NCI-H345 (cell line): ENCODE results near the gene SELENOP.
"Not testable (repeated sequence)": the region's sequence is repeated elsewhere in the genome, so short reads cannot be mapped to it uniquely, and the experiment has no call there.

ENCODE experiments used
- DNase-seq: peaks from one replicate; lab custom pipeline; 2025; lab: John Stamatoyannopoulos, UW

SELENOP gene

DNA sequence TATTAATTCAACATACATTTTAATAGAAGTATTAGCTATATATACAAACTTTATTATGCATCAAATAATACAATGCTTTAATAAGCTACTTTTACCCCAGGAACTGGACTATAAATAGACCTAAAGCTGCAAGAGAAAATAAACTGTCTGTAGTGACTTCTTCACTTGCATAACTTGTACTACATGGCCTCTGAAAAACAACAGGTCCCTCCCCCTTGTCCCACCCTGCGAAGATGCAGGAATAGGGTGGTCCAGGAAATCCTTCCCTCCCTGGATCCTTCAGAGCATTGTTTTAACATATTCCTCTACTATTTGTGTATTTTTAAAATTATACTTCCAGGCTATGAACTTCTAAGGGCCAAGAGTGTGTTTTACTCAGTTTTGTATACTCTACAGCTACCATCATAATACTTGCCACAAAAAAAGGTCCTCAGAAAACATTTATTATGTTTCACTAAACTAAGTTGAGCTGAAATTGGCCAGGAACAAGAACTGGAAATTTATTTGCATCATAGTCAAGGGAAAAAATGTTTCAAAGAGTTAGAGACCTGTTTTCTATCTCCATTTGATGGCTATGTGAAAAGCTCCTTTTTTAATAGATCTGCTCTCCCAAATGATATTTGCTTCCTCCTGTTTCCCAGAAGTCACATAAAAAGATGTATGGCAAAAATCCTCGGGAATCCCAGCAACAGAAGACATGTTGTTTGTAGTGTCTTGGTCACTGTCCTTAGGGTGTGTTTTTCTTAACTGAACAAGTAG lies 15.2 kb upstream of the SELENOP start:
- DNase-seq, result no peak

DNA sequence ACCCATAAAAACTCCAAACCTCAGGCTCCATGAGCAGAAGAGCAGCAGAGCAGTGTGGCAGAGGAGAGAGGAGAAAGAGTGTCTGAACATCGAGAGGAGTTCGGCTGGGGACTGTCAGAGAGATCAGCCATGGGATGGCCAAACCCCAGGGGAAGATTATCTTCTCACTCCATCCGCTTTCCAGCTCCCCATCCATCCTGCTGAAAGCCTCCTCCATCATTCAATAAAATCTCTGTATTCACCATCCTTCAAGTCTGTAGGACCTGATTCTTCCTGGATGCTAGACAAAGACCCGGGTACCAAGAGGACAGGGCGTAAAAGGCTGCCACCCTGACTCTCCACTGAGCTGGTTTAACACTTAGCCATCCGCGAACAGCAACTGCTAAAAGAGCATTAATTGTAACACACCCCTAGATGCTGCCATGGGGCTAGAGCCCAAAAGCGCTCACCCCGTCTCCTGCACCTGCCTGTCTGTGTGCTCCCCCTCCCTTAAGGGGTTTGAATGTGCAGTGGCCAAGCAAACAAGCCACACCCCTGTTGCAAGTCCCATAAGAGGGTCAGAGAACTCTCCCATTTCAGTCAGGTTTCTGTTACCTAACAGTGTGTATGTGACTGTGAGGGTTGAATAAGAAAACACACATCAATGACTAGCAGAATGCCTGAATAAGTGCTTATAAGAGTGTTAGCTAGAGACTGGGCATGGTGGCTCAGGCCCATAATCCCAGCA lies 13.9 kb upstream of the SELENOP start:
- DNase-seq, result no peak

DNA sequence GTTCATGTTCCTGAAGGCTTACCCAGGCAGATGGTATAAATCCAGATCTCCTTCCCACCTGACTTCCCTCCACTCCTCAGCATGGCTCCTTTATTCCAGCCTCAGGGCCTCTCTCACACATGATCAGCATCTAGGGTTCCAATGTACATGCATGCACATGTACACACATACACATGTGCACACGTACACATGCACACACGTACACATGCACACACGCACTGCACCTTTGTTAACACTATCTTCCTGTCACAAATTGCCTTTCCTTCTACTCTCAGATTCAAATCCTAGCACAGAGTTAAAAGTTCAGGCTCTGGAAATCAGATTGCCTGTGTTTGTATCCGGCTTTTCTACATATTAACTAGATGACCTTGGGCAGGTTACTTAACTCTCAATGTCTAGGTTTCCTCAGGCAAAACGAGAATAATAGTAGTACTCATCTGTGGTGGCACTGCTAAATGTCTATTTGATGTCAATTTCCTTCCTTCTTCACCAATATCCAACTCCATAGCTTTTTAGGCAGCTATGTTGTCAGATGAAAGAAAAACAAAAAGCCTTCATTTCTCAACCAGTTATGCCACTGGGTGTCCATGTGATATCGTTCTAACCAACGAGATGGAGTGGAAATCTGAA lies 12.8 kb upstream of the SELENOP start:
- no peak for DNase-seq

DNA sequence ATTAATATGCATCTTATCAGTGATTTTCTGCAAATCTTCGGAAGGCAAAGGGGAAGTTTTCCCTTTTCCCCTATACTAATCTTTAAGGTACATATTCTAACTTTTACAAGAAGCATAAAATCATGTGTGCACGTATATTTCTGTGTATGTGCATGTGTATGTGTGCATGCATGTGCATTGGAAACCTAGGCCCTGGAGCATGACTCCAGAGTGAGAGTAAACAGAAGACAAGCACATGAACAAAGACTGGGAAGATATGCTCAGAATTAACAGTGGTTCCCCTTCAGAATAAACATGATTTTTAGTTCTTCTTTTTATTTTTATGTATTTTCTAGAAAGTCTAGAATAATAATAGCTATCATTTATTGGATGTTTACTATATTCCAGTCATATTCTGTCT lies 10.9 kb upstream of the SELENOP start:
- DNase-seq, result no peak

DNA sequence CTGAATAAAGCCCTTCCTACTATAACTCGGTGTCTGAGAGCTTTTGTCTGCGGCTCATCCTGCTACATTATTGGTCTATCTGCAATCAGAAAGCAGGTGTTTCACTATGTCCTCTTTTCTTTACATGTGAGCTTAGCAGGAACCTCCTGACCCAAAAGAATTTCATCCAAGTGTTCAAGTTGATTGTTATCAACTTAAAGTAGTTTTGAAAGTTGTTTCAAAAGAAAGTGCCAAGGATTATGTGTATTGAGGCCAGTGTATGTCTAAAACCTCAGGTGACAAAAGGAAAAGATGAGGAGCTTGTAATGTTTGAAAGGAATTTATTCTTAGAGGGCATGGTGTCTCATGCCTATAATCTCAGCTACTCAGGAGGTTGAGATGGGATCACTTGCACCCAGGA lies 8.1 kb upstream of the SELENOP start:
- no peak for DNase-seq

DNA sequence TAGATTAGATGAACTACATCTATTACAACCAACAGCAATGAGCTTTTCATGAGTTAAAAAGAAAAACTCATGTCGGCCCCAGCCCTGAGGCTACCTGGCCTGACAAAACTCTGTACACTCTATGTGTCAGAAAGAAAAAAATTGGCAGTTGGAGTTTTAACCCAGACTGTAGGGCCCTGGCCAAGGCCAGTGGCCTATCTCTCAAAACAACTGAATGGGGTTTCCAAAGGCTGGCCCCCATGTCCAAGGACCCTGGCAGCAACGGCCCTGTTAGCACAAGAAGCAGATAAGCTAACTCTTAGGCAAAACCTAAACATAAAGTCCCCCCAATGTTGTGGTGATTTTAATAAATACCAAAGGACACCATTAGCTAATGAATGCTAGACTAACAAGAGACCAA lies 4.9 kb upstream of the SELENOP start:
- not testable (repeated sequence) for DNase-seq

DNA sequence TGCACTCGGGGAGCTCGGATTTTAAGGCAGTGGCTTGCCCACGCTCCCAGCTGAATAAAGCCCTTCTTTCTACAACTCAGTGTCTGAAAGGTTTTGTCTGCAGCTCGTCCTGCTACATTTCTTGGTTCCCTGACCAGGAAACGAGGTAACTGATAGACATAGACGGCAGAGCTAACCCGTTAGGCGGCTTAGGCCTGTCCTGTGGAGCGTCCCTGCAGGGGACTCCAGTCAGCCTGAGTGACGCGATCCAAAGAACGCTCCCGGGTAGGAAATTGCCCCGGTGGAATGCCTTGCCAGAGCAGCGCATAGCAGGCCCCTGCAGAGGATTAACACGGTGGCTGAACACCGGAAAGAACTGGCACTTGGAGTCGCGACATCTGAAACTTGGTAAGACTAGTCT lies 1.8 kb upstream of the SELENOP start:
- no peak for DNase-seq

DNA sequence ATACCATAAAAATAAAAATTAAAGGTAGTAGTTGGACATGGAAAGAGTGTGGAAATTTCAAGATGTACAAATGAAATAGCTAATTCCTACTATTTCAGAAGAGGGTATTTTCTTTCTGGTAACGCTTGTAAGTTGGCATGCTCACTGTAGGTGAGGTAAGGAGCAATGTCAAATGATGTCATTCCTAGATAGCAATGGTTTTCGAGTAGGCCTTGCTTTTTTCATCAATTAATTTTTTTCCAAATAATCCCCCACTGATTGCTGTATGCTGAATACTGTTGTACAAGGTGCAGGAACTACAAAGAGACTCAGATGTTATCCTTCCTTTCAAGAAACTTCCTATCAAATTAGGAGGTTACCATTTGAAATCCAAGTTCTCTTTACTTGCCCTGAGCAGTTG lies 928 bp upstream of the SELENOP start:
- DNase-seq, result no peak

DNA sequence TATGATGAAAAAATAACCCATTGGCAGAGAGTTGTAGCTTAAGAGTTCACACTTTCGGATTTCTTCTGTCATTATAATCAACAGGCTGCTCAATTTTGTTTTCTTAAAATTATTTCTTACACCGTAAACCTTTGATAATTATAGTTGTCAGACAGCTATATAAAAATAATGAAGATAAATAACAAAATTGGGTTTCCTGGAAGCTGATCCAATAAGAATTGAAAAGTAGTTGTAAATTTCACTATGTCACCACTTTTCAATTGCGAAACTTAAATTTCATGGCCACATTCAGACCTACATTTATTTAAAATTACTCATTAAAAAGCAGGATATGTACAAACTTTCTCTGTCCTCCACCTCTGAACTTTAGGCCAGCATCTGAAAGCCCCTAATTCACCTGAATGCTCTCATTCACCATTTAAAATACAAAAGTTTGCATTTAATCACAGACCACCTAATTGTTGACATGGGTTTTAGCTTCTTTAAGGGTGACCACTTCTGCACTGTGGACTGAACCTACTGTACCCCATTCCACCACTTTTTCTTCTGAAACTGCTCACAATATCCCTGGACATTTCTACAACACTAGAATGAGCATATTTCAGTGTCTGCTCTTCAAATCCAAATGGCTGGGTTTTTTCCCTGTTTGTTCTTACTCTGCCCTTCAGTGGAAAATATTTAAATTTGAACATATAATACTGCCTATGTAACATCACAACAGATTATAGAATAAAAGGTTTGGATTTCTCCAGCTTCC lies 680 bp downstream of the SELENOP start:
- no peak for DNase-seq

DNA sequence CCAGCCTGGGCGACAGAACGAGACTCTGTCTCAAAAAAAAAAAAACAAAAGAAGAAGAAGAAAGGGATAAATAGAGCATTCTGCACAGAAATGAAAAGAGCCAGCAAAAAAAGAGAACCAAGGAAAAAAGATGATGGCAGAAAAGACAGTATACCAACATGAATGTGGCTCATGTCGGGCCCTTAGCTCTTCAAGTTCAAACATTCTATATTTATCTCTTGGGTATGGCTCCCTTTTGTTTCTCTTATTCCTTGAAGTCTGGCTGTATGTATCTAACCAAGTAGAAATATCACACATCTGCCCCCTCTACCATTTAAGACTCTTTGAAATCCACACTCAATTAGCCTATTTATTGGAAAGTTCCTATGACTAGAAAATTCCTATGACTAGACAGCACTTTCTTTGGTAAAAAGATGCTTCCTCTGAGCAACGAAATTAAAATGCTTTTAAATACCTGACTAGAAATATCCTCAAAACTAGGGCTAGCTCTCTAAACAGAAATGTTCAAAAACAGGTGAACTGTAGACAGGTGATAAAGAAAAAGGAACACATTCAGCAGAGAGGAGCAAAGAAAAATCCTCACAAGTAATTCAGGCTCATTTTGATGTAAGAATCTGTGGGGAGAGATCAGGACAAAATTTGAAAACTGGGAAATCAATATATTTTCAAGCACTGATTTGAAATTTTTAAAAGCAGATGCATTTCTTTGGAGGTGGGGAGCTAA lies 2.6 kb downstream of the SELENOP start:
- no peak for DNase-seq

DNA sequence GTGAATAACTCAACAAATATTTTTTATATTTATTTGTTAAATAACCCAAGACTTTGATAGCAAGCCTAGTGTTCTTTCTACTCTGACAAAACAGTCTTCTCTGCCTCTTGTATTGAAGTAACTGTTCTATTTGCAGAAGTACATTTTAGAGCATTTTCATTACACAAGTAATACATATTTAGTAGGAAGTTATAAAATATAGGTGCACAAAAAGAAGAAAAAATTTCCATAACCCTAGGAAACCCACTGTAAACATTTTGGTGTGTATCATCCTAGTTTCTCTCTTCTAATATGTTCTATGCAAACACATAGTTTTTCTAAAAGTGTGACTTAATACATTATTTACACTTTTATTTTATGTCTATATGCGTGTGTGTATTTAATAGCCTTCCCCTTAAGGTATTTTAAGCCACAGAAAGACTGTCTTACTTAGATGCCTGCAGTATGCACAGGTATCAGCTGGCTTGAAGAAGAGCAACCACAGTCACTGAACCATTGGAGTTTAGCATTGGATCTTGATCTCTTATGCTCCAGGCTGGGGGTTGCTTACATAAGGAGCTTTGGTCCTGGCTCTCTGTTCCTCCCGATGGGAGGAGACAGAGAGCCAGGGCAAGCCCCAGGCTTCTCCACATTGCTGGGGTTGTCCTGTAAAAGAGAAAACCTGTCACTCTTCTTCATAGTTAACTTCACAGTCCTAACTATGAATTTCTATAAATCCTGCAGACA lies 3.8 kb downstream of the SELENOP start:
- no peak for DNase-seq

DNA sequence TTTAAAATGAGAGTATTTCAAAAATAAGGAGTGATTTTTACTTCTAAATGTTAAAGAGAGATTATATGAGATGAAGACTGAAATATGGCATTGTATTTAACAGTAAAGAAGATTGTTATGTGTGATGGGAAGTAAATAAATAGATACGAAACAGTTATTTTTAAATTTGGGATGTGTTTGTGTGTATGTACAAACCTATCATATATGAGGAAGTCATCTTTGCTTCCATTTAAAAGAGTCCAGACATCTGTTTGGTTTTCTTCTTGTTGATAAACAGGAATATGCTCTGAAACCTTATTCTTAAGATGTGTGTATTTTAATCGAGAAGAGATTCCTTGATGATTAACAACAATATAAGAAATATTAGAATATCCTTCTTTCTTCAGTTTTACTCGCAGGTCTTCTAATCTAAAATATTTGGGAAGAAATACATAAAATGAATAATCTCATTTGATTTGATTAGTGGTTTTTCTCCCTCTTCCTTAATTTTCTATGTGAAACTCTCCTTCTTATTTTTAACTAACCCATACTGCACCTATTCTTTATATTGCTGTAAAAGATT lies 4.9 kb downstream of the SELENOP start:
- no peak for DNase-seq

DNA sequence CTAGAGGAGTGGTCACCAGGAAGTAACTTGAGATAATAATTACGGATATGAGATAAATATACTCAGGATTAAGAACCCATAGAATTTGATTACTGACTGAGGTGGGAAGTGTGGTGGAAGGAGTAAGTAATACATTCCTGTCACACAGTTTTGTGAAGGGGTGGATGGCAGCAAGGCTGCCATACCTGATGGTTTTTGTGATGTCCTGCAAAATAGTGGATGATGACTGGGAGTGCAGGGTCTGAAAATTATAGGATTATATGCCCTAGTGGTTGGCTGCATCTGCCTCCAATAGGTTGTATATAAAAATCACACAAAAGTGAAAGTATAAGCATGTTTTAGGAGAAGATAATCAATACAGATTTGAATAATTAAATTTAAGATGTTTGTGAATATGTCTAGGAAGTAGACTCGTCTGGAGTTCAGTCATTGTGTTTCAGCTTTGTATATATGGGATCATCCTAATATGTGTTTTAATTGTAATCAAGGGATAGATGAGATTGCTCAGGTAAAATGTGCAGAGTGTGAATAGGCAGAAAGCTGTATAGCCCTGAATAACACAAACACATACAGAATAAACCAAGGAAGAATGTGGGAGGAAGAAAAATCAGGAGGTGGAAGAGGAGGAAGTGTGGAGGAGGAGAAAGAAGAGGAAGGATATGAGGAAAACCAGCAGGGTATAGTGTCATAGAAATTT lies 5.5 kb downstream of the SELENOP start:
- no peak for DNase-seq

DNA sequence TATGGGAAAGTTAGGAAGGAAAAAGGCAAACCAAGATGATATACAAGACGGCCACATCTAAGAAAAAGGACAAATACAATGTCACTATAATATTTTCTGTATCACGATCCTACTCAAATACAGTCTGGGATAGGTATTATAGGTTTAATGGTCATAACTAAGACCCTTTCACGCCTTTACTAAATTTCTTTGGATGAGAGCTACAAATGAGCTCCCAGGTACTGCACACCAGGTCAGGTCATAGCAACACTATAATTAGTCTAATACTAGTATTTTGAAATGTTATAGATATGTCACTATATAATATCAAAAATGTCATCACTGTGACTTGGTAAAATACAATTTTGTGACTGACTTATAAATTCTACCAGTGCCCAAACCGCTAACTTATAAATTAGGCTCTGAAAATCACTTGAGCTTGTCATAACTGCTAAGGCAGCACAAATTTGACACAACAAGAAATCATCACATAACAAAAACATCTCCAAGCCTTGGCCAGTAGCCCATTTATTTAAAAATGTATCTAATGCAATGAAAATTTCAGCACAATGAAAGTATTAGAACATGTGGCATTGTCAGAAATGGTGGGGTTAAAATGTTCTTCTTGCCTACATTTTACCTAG lies 6.9 kb downstream of the SELENOP start:
- DNase-seq, result no peak

DNA sequence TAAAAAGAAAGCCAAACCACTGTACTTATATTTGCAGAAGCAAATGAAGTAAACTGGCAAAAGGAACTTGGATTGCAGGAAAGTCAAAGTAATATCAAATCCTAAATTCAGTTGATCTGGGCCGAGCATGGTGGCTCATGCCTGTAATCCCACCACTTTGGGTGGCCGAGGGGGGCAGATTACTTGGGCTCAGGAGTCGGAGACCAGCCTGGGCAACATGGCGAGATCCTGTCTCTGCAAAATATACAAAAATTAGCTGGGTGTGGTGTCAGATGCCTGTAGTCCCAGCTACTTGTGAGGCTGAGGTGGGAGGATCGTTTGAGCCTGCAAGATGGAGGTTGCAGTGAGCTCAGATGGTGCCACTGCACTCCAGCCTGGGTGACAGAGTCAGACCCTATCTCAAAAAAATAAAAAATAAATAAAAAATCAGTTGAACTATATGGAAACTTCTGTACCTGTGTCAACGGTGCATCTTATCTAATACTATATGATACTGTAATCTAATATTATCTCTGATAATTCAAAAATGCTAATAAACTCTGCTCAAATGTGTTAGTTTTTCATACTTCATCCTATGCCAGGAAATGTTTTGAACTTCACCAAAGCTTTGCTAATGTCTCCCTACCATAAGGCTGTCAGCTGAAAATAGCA lies 10.1 kb downstream of the SELENOP start:
- no peak for DNase-seq

DNA sequence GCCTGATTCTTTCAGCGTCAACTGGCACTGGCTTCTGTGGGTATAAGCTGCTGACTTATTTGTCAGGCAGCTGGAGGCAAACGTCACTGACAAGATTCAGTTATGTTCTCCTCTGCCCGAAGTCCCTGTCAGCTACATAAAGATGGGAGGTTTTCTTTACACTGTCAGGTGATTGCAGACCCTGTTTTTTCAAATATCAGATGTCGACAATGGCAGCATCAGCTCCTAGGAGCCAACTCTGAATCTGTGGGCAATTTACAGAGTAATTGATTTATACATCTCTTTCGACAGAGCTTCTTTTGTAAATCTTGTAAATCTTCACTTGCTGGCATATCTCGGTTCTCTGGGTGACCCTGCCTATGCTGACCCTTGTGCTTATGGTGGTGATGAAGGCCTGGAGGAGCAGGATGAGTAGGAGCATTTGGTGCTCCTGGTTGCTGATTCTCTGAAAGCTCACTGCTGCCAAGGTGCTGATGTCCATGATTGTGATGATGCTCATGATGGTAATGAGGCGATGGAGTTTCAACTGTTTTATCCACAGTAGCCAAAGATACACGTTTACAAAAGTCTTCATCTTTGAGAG lies 10.9 kb downstream of the SELENOP start:
- DNase-seq, result no peak

DNA sequence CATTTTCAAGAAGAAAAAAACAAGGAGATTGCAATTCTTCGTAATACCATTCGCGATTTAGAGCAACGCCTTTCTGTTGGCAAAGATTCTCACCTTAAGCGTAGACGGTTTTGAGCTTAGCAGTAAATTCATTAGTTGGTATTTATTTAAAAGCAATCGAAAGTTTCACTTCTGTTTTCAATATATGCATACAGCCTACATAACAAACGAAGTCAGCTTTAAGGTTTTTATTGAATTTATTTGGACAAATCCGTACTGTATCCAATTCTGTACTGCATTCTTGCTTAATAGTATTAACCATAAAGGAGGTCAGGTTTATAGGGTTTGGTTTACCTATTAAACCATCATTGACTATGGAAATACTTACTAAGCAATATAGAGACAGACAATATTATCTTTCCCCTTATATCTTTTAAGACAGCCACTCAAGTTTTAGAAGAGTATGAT lies 12.0 kb downstream of the SELENOP start:
- no peak for DNase-seq

DNA sequence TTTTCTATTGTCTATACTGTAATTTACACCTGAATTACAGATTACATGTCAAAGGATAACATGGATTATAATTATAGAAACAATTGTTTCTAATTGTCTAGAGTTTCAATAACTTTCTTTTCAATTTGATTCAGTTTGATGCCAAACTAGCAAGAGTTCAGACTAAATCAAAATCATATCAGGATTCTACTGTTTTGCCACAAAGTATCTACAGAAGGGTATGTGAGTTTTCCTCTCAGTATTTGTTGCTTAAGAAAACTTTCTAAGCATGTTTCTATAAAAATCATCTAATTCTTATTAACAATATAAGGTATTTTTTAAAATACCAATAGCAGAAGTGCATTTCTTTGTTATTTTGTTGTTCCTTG lies 12.5 kb downstream of the SELENOP start:
- no peak for DNase-seq
